Mucosa of gallbladder (tissue), 1 donor: ENCODE data around the gene UST. TPM values are rescaled to one million over a fixed set of nuclear protein-coding genes. Genes with fewer than 3 reads are reported as not detected.
"Not testable (repeated sequence)": the region's sequence is repeated elsewhere in the genome, so short reads cannot be mapped to it uniquely, and the experiment has no call there.

ENCODE experiments used
- DNase-seq: peaks from one replicate; pipeline ENCODE4 v3.0.0-alpha.2; 2020; ENCODE audit warnings: low spot score
- total RNA-seq: library from RNA; stranded (reverse); gene quantifications from one replicate; pipeline ENCODE4 v1.2.1, GENCODE V29; 2021
- donor health status: DM: no; HTN: no; CAD: no.

The UST gene
- total RNA-seq, 1 donor from 2014 or later, result 24.0 TPM

DNA sequence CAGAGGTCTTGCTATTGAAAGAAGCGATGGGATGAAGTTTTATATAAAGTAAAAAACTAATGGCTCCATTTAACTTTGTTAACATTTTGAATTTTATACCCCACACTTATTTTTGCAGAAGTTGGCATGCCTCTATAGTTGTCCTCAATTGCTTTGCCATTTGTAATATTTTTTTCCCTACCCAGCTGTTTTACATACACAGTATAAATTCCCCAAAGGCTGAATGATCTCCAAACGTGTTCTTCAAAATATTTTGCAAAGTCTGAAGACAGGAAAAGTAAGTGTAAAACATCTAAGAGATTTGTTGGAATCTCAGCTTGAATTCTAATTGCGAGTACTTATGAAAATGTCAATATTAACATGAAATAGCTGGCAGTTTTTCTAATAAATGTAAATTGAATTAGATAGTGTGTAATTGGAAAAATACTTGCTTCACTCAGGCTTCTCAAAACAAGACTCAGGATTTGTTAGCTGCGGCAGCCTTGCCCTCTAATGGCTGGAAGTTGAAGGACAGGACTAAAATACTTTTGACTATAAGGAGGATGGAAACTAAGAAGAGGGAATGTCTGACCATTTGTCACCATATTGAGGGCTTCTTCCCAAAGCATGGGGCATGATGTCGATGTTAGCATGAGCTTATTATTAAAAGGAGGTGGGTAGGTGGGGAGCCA, 226.8 kb downstream of the UST start:
- no peak for DNase-seq

DNA sequence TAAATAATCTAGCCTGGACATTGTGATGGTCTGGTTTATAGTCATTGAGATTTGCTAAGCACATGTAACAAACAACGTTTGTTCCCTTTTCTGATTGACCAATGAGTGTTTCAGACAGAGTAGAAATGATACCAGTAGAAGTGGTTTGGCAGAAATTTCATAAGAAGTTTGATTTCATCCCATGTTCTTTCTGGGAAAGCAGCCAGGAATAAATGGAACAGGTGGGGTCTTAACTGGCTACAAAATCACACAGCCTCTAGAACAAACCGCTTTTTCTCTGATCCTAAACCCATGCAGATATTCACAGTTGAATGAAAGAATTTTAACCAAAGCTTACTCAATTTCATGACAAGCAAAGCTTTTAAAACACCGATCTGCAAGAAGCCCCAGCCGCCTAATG, 227.5 kb downstream of the UST start:
- no peak for DNase-seq

DNA sequence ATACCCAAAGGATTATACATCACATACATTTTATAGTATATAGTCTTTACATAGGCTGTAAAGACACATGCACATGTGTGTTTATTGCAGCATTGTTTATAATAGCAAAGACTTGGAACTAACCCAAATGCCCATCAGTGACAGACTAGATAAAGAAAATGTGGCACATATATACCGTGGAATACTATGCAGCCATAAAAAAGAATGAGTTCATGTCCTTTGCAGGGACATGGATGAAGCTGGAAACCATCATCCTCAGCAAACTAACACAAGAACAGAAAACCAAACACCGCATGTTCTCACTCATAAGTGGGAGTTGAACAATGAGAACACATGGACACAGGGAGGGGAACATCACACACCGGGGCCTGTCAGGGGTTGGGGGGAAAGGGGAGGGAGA, 231.5 kb downstream of the UST start:
- DNase-seq, result not testable (repeated sequence)

DNA sequence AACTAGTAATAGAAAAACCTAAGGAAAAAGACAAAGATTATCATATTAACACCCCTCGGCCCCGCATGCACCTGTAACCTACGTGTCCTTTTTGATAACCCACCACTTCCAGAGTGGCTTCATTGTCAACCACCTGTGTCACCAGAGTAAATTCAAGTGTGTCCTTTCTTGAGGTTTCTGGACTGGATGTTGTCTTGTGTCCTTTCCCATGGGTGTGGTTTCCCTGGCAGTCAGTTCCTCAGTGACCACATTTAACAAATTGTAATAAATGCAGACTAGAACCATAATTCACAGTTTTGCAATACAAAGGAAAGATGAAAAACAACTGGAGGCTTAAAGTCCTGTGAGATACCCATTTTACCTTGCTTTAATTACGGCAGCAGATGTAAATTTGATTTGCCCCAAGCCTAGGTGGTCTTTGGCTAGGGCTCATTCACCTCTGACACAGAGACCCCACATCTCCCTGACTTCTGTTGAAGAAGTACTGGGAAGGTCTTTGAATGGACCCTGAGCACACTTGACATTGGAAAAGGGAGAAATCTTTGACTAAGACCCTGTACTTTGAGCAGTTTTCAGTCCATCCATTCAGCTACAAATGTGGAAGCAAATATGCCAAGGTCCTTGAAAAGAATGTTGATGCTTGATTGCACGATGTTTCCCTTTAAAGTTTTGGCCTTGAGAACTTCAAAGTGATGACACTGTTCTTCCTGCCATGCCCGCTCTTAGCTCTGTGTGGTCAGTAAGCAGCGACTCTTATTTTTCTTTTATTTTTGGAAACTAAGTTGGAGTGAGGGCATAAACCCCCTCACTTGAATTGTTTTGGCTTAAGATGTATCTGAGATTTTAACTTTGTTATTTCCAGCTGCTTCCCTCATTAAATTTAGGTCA, 232.4 kb downstream of the UST start:
- no peak for DNase-seq

- no peak for DNase-seq
Measured at GRCh38 chr6:148980234-148980633, 233.4 kb downstream of the UST start.

DNA sequence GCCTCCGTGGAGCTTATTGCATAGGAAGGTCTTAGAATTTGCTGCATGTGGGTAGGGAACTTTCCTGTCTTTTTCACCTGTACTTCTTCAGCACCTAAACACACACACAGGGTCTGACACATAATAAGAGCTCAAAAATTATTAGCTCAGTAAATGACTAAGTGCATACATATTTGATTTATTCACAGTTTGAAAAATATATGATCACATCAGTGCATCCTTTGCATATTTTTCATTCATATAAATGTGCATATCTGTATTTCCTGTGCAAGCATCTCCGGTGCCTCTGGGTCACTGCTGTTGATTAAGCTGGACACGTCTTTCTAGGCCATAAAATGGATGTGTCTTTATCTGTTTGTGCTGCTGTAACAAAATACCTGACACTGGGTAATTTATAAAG, 234.7 kb downstream of the UST start:
- DNase-seq, result no peak

DNA sequence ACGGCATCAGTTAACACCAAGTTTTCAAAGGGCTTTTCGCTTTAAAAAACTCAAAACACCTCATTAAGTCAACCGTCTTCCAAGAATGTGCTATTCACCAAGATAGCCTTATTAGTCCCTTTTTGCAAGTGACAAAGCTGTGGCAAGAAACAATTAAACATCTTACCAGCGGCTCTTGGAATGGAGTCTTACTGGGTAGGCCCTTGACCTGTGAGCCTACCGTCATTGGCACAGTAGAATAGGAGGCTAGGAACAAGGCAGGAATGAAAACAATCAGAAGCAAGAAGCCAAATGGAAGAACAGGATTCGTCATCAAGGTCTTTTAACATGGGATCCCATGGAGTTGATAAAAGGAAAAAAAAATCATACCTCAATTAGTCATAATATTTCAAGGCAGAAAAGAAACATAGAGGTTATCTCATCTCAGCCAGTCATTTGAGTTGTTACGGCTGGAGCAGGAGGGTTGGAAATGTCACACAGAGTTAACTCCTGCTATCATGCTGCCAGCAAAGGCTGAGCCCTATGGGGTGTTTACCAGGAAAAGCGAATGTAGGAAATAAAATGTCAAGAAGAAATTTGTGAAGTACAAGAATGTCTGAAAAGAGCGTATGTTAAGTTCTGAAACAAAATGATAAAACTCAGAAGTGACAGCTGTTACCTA, 236.4 kb downstream of the UST start:
- DNase-seq, result no peak

DNA sequence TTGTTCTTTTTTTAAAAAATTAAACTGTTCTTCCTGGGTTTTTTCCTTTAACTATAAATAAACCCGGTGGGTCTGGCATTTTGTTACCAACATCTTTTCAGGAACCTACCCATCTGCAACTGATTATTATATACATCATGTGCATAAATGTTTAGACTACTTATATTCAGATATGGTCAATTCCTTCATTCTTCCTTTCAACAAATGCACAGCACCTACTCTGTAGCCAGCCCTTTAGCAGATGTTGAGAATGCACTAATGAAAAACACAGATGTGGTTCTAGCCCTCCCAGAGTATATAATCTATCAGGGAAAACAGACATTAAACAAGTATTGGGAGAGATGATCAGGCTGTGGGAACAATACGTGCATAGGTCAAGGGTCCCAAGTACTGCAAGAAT, 237.1 kb downstream of the UST start:
- DNase-seq, result no peak

DNA sequence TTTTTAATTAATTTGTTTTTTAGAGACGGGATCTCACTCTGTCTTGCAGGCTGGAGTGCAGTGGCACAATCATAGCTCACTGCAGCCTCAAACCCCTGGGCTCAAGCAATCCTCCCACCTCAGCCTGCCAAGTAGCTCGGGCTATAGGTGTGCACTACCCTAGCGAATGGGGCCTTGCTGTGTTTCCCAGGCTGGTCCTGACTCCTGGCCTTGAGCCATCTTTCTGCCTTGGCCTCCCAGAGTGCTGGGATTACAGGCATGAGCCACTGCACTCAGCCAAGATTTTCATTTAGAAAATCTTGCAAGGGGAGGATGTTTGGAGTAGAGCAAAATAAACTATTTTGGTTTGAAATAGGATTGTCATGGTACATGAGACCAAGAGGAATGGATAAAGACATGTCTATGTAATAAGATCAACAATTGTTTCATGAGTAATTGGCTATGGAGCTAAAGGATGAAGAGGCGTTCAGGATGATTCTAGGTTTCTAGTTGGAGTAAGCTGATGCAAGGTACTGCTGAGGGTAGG, 237.8 kb downstream of the UST start:
- DNase-seq, result no peak

GRCh38 chr6:148985499-148985898, 238.7 kb downstream of the UST start:
- DNase-seq, result no peak

DNA sequence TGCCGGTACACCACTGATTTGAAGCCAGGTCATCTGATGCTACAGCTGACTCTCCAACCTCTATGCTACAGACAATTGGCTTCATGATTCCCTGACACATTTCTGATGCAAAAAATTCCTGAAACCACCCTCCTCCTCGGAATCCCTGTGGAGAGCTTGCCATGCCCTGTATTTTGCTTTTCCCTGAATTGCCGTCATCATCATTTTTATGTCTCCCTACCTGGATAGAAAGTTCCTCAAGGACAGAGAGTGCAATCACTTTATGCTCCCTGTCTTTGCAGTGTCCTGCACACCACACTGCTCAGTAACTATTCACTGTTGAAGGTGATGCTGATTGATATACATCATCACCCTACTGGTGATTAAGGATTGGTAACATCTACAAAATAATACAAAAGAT, 239.8 kb downstream of the UST start:
- no peak for DNase-seq

DNA sequence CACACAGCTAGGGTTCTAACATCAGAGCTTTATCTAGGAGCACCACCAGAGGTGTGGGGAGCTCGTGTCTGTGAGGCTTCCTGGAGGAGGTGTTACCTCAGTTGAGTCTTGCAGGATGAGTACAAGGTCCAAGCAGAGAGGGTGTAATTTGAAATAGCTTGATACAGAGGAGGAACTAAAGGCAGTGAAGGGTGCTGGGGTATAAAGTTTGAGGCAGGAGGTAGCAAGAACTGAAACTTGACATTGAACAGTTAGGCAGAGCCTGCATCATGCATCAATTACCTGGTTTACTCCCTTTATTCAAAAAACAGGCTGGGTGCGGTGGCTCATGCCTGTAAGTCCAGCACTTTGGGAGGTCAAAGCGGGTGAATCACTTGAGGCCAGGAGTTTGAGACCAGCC, 241.2 kb downstream of the UST start:
- DNase-seq, result no peak

- no peak for DNase-seq
Measured at GRCh38 chr6:148989585-148989984, 242.8 kb downstream of the UST start.

DNA sequence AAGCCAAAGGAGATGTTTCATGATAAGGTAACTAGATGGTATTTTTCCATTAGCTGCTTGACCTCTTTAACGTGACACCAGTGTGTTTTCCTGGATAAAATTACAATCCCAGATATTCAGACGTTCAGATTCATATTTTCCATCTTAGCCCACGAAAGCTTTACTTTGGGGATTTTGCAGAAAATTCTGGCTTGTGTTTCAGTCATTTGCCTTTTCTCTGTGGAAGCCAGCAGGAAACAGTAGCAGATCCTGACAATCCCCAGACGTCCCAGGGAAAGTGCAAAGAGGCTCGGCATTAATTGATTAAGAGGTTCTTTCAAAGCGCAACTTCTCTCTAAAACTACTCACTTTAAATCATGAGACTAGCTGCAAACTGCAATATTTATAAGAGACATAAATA, 243.6 kb downstream of the UST start:
- DNase-seq, result no peak

- DNase-seq, result no peak
Measured at GRCh38 chr6:148996815-148997214, 250.0 kb downstream of the UST start.

DNA sequence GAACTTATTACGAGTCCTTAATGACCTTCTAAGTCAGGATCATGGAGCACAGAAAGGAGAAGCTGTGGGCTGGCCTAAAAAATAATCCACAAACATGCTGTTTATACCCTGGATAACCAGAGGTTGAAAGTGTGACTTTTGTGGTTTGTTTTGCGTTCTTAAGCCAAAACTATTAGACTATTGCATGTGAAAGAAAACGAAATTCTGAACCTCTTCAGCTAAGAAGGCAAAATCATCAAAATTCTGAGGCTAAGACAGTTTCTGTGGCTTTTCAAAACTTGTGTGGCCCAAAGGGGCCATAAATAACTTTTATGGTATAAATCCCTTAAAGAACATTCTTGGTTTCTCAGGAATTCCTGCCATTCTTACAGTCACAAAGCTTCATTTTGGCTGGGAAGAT, 251.0 kb downstream of the UST start:
- DNase-seq, result no peak

- DNase-seq, result no peak
Measured at GRCh38 chr6:148998704-148999103, 251.9 kb downstream of the UST start.

GRCh38 chr6:148999501-148999900, 252.7 kb downstream of the UST start:
- DNase-seq, result no peak

- DNase-seq, result peak; percentile 66
Measured at GRCh38 chr6:148999929-149000468, 253.2 kb downstream of the UST start.

DNA sequence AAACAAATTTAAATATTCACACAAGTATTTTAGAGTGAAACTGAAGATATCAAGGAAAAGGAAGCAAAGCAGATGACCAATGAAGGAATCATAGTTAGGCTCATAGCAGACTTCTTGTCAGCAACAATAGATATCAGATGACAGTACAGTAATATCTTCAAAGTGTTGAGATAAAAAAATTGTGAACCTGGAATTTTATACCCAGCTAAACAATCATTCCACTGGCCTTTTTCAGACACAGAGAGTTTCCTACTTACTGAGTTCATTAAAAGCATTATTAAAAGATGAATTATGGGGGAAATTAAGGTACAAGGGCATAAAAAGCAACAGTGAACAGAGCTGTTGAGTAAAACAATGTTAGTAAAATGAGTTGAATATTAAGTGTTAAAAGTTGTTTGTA, 254.6 kb downstream of the UST start:
- DNase-seq, result no peak

DNA sequence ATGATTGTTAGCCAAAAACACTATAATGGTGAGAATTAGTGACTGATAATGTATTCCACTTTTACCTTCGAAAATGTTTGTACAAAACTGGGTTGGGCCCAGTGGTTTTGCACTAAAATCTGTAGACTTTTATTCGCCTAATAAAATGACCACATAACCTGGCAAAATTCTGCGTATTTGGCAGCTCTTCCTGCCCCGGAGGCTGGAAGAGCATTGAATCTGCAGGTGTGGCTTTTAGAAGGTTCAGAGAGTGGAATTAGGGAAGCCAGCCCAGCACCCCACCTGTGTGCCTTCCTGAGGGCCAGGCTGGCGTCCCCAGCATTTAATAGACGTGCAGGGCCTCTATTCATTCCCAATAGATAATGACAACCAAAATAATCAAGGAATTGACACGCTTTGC, 256.7 kb downstream of the UST start:
- no peak for DNase-seq

GRCh38 chr6:149004664-149005063, 257.8 kb downstream of the UST start:
- DNase-seq, result no peak
